ENCODE results near the gene SERPINB12. TPM values are rescaled to one million over a fixed set of nuclear protein-coding genes. Genes with fewer than 3 reads are reported as not detected.

Gene SERPINB12
- total RNA-seq, 1 donor from 2014 or later: not detected

DNA sequence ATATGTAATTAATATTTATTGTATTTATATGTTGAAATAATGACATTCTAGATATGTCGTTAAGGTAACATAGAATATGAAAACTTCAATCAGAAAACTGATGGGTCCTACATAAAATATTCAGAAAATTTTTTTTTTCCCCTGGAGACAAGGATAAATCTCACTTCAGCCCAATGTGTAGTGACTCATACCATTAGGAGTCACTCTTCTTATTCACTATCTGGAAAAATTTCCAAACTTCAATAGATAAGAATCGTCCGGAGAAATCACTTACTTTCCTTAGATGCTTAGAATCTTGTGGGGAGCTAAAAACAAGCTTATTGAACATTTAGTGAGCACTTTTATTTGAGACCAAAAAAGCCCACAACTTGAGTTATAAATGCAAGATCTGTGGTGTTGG, 49.6 kb downstream of the SERPINB12 start:
- TF ChIP-seq CTCF (IDR thresholded peaks at IDR 0.05; ENCODE audit: unreplicated experiment): no peak
- DNase-seq (ENCODE audit: low spot score, unreplicated experiment): no peak
- Mint-ChIP-seq H3K9me3 (ENCODE audit: low read depth) (no peaks in the 10 kb centered on the region), H3K27me3 (no peaks in the 10 kb centered on the region), H3K27ac (no peak overlapping the region), H3K36me3 (ENCODE audit: insufficient read depth) (no peaks in the 10 kb centered on the region), H3K4me3 (ENCODE audit: low read depth) (no peak overlapping the region), H3K4me1 (ENCODE audit: low read depth) (peaks cover 3% of the 10 kb centered on the region)

DNA sequence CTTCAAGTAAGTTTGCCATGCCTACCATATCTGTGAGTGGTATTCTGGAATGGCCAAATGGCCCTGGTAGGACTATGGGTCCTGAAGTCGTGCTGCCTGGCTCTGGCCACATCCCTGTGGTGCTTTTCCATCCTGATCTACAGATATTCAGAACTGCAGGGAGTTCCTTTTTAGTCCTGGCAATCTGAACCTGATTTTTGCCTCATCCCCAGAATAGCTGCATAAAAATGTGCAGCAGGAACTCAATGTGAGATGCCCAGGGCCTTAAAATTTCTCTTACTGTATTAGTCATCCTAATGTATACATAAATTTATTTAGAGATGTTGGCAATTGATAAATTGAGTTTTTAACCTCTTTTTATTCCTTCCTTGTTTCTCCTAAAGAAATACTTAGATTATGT, 50.3 kb downstream of the SERPINB12 start:
- no peaks in the 10 kb centered on the region for H3K27me3 Mint-ChIP-seq
- no peak for DNase-seq (ENCODE audit: low spot score, unreplicated experiment)
- H3K36me3 Mint-ChIP-seq (ENCODE audit: insufficient read depth): no peaks in the 10 kb centered on the region
- no peaks in the 10 kb centered on the region for H3K9me3 Mint-ChIP-seq (ENCODE audit: low read depth)
- H3K4me3 Mint-ChIP-seq (ENCODE audit: low read depth): no peak overlapping the region
- TF ChIP-seq CTCF (IDR thresholded peaks at IDR 0.05; ENCODE audit: unreplicated experiment): no peak
- peaks cover 3% of the 10 kb centered on the region for H3K4me1 Mint-ChIP-seq (ENCODE audit: low read depth)
- H3K27ac Mint-ChIP-seq: no peak overlapping the region

DNA sequence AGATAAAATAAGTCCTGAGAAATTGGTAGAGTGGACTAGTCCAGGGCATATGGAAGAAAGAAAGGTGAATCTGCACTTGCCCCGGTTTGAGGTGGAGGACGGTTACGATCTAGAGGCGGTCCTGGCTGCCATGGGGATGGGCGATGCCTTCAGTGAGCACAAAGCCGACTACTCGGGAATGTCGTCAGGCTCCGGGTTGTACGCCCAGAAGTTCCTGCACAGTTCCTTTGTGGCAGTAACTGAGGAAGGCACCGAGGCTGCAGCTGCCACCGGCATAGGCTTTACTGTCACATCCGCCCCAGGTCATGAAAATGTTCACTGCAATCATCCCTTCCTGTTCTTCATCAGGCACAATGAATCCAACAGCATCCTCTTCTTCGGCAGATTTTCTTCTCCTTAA, 54.8 kb downstream of the SERPINB12 start:
- DNase-seq (ENCODE audit: low spot score, unreplicated experiment): no peak
- H3K4me3 Mint-ChIP-seq (ENCODE audit: low read depth): no peak overlapping the region
- no peaks in the 10 kb centered on the region for H3K9me3 Mint-ChIP-seq (ENCODE audit: low read depth)
- no peak for TF ChIP-seq CTCF (IDR thresholded peaks at IDR 0.05; ENCODE audit: unreplicated experiment)
- no peaks in the 10 kb centered on the region for H3K36me3 Mint-ChIP-seq (ENCODE audit: insufficient read depth)
- H3K4me1 Mint-ChIP-seq (ENCODE audit: low read depth): peaks cover 1% of the 10 kb centered on the region
- H3K27ac Mint-ChIP-seq: no peak overlapping the region
- H3K27me3 Mint-ChIP-seq: no peaks in the 10 kb centered on the region

DNA sequence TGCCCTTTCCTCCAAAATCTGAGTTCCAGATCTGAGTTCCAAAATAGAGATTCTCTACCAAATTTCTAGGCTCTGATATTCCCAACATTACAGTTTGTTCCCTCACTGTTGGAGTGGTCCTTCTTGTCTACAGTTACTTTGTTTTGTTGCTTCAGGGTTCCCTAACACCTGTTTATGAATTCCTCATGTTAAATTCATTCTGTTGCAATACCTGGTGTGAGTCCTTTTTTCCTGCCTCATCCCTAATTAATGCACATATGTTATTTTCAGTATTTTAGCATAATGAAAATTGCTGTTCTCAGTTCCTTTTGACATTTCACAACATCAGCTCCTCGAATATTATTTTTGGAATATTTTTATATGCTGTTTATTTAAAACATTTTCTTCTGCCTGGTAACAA, 61.2 kb downstream of the SERPINB12 start:
- no peak for DNase-seq (ENCODE audit: low spot score, unreplicated experiment)
- no peak overlapping the region for H3K27ac Mint-ChIP-seq
- no peaks in the 10 kb centered on the region for H3K9me3 Mint-ChIP-seq (ENCODE audit: low read depth)
- peaks cover 1% of the 10 kb centered on the region for H3K4me1 Mint-ChIP-seq (ENCODE audit: low read depth)
- H3K27me3 Mint-ChIP-seq: no peaks in the 10 kb centered on the region
- no peak for TF ChIP-seq CTCF (IDR thresholded peaks at IDR 0.05; ENCODE audit: unreplicated experiment)
- H3K36me3 Mint-ChIP-seq (ENCODE audit: insufficient read depth): no peaks in the 10 kb centered on the region
- no peak overlapping the region for H3K4me3 Mint-ChIP-seq (ENCODE audit: low read depth)

- H3K4me3 Mint-ChIP-seq (ENCODE audit: low read depth): no peak overlapping the region
- no peaks in the 10 kb centered on the region for H3K36me3 Mint-ChIP-seq (ENCODE audit: insufficient read depth)
- no peaks in the 10 kb centered on the region for H3K27me3 Mint-ChIP-seq
- no peak for DNase-seq (ENCODE audit: low spot score, unreplicated experiment)
- H3K9me3 Mint-ChIP-seq (ENCODE audit: low read depth): no peaks in the 10 kb centered on the region
- peaks cover 1% of the 10 kb centered on the region for H3K4me1 Mint-ChIP-seq (ENCODE audit: low read depth)
- H3K27ac Mint-ChIP-seq: no peak overlapping the region
- no peak for TF ChIP-seq CTCF (IDR thresholded peaks at IDR 0.05; ENCODE audit: unreplicated experiment)
Observed at GRCh38 chr18:63603772-63604171, 61.6 kb downstream of the SERPINB12 start.

All from progenitor cell of endocrine pancreas (in vitro differentiated cells).